Measurements from ENCODE around the gene GP5.

GP5 gene

DNA sequence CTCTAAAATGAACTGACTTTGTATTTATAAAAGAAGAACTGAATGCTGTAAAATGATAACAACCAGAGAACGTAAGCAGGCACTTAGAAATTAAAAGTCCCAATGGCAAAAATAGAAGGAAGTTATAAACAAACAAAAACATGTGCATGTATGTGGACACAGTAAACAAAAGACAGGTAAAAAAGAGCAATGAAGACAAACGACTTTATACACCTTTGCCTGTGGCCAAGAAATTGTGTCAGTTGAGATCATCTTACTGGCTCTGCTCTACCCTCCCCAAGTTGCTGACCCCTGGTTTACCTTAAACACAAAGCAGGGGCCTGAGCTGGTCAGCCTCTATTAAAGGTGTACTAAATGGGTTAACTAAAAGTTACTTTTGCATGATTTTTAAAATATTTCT, 41.7 kb upstream of the GP5 start:
- Histone ChIP-seq H3K79me2 (ENCODE audit: insufficient read depth, low read length) (no peaks in the 10 kb centered on the region), H3F3A (ENCODE audit: insufficient read depth, low read length) (no peaks in the 10 kb centered on the region), H3K9ac (ENCODE audit: low read length) (no peak overlapping the region), H3K9me3 (ENCODE audit: low read length) (no peaks in the 10 kb centered on the region), H3K4me3 (ENCODE audit: low read depth, low read length, poor library complexity, severe bottlenecking) (no peak overlapping the region), H3K4me1 (ENCODE audit: insufficient read depth, low read length, severe bottlenecking) (no peaks in the 10 kb centered on the region), H3K36me3 (ENCODE audit: insufficient read depth, low read length) (peaks cover 92% of the 10 kb centered on the region), H3K4me2 (ENCODE audit: low read length) (no peak overlapping the region), H3K9me2 (ENCODE audit: low read depth, low read length) (no peaks in the 10 kb centered on the region), H3K27me3 (ENCODE audit: insufficient read depth, low read length) (no peaks in the 10 kb centered on the region), H2AFZ (ENCODE audit: low read length) (no peak overlapping the region), H4K20me1 (ENCODE audit: insufficient read depth, low read length) (no peaks in the 10 kb centered on the region), H3K27ac (ENCODE audit: low read depth, low read length, poor library complexity, severe bottlenecking) (no peak overlapping the region)
- TF ChIP-seq, protein P1, sequence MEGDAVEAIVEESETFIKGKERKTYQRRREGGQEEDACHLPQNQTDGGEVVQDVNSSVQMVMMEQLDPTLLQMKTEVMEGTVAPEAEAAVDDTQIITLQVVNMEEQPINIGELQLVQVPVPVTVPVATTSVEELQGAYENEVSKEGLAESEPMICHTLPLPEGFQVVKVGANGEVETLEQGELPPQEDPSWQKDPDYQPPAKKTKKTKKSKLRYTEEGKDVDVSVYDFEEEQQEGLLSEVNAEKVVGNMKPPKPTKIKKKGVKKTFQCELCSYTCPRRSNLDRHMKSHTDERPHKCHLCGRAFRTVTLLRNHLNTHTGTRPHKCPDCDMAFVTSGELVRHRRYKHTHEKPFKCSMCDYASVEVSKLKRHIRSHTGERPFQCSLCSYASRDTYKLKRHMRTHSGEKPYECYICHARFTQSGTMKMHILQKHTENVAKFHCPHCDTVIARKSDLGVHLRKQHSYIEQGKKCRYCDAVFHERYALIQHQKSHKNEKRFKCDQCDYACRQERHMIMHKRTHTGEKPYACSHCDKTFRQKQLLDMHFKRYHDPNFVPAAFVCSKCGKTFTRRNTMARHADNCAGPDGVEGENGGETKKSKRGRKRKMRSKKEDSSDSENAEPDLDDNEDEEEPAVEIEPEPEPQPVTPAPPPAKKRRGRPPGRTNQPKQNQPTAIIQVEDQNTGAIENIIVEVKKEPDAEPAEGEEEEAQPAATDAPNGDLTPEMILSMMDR (IDR thresholded peaks at IDR 0.05; ENCODE audit: low read length): no peak
- no peak for TF ChIP-seq EZH2 (IDR thresholded peaks at IDR 0.05; ENCODE audit: borderline replicate concordance, low read length)

DNA sequence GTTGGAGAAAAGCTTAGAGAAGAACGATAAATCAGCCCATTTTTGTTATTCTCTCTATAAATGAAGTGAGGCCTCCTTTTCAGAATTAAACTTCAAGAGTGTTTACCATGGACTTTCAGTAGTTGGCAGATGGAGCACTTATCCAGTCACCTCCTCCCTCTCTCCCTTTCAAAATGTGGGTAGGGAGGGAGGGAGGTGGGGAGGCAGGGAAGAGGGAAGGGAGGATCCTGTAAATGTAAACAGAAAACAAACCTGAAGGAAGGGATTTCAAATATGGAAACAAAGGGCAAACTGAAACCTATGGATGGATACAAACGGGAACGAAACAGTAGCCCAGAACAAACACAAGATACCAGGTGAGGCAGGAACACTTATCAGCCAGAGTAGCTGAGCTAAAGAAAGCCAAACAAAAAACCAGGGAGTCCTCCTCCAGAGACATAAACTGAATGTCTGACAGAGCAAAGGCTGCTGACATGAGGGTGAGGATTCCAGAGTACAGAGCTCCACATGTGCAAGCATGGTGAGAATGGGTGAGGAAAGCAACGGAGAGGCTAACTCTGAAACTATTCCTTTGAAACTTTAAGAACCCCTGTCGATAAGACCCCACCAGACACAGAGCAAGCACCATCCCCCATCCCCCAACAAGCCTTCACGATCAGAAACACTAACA, 41.0 kb upstream of the GP5 start:
- no peaks in the 10 kb centered on the region for H3K27me3 ChIP-seq (ENCODE audit: insufficient read depth, low read length)
- H3K4me2 ChIP-seq (ENCODE audit: low read length): no peak overlapping the region
- H3K9ac ChIP-seq (ENCODE audit: low read length): no peak overlapping the region
- no peaks in the 10 kb centered on the region for H3F3A ChIP-seq (ENCODE audit: insufficient read depth, low read length)
- H3K9me3 ChIP-seq (ENCODE audit: low read length): no peaks in the 10 kb centered on the region
- no peaks in the 10 kb centered on the region for H4K20me1 ChIP-seq (ENCODE audit: insufficient read depth, low read length)
- no peak for TF ChIP-seq EZH2 (IDR thresholded peaks at IDR 0.05; ENCODE audit: borderline replicate concordance, low read length)
- TF ChIP-seq, protein P1 (IDR thresholded peaks at IDR 0.05; ENCODE audit: low read length): no peak
- peaks cover 92% of the 10 kb centered on the region for H3K36me3 ChIP-seq (ENCODE audit: insufficient read depth, low read length)
- H3K4me3 ChIP-seq (ENCODE audit: low read depth, low read length, poor library complexity, severe bottlenecking): no peak overlapping the region
- H3K79me2 ChIP-seq (ENCODE audit: insufficient read depth, low read length): no peaks in the 10 kb centered on the region
- no peak overlapping the region for H3K27ac ChIP-seq (ENCODE audit: low read depth, low read length, poor library complexity, severe bottlenecking)
- no peaks in the 10 kb centered on the region for H3K9me2 ChIP-seq (ENCODE audit: low read depth, low read length)
- no peaks in the 10 kb centered on the region for H3K4me1 ChIP-seq (ENCODE audit: insufficient read depth, low read length, severe bottlenecking)
- H2AFZ ChIP-seq (ENCODE audit: low read length): no peak overlapping the region

DNA sequence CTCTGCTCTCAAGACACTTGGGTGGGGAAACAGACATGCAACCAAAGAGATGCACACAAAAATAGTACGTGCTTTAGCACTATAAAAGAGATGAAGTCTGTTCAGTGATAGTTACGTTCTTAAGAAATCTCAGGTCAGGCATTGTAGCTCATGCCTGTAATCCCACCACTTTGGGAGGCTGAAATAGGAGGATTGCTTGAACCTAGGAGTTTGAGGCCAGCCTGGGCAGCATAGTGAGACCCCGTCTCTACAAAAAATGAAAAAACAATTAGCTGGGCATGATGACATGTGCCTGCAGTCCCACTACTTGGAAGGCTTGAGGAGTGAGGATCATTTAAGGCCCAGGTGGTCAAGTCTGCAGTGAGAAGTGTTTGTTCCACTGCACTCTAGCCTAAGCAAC, 35.4 kb upstream of the GP5 start:
- H3K27me3 ChIP-seq (ENCODE audit: insufficient read depth, low read length): no peaks in the 10 kb centered on the region
- no peaks in the 10 kb centered on the region for H3F3A ChIP-seq (ENCODE audit: insufficient read depth, low read length)
- no peaks in the 10 kb centered on the region for H3K4me1 ChIP-seq (ENCODE audit: insufficient read depth, low read length, severe bottlenecking)
- H4K20me1 ChIP-seq (ENCODE audit: insufficient read depth, low read length): no peaks in the 10 kb centered on the region
- no peak overlapping the region for H3K9ac ChIP-seq (ENCODE audit: low read length)
- peaks cover 92% of the 10 kb centered on the region for H3K36me3 ChIP-seq (ENCODE audit: insufficient read depth, low read length)
- H3K4me3 ChIP-seq (ENCODE audit: low read depth, low read length, poor library complexity, severe bottlenecking): no peak overlapping the region
- no peaks in the 10 kb centered on the region for H3K79me2 ChIP-seq (ENCODE audit: insufficient read depth, low read length)
- no peak overlapping the region for H2AFZ ChIP-seq (ENCODE audit: low read length)
- H3K9me3 ChIP-seq (ENCODE audit: low read length): no peaks in the 10 kb centered on the region
- no peaks in the 10 kb centered on the region for H3K9me2 ChIP-seq (ENCODE audit: low read depth, low read length)
- no peak for TF ChIP-seq EZH2 (IDR thresholded peaks at IDR 0.05; ENCODE audit: borderline replicate concordance, low read length)
- no peak overlapping the region for H3K4me2 ChIP-seq (ENCODE audit: low read length)
- H3K27ac ChIP-seq (ENCODE audit: low read depth, low read length, poor library complexity, severe bottlenecking): no peak overlapping the region

DNA sequence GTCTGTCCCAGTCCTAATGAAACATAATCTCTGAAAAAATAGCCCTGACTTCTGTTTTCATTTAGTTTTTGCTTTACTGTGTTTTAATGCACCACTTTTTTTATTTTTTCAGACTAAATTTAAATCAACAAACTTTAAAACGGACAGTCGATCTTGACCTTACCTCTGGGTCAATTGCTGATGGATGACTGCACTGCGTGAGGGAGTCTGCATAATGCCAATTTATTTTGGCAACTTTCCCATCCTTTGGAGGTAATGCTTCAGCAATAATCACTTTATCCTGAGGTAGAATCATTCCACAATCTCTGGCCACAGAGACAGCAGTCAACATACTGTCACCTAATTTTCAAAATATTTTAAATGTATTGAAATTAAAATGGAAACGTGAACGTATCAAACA, 32.5 kb upstream of the GP5 start:
- Histone ChIP-seq H4K20me1 (ENCODE audit: insufficient read depth, low read length) (no peaks in the 10 kb centered on the region), H3K27me3 (ENCODE audit: insufficient read depth, low read length) (no peaks in the 10 kb centered on the region), H3F3A (ENCODE audit: insufficient read depth, low read length) (no peaks in the 10 kb centered on the region; the same call in 1 of the 2 replicates), H3K9ac (ENCODE audit: low read length) (no peak overlapping the region), H2AFZ (ENCODE audit: low read length) (no peak overlapping the region), H3K4me3 (ENCODE audit: low read depth, low read length, poor library complexity, severe bottlenecking) (no peak overlapping the region), H3K4me1 (ENCODE audit: insufficient read depth, low read length, severe bottlenecking) (no peaks in the 10 kb centered on the region), H3K79me2 (ENCODE audit: insufficient read depth, low read length) (no peaks in the 10 kb centered on the region), H3K9me3 (ENCODE audit: low read length) (no peaks in the 10 kb centered on the region), H3K36me3 (ENCODE audit: insufficient read depth, low read length) (peaks cover 85% of the 10 kb centered on the region), H3K9me2 (ENCODE audit: low read depth, low read length) (no peaks in the 10 kb centered on the region), H3K27ac (ENCODE audit: low read depth, low read length, poor library complexity, severe bottlenecking) (no peak overlapping the region), H3K4me2 (ENCODE audit: low read length) (no peak overlapping the region)
- no peak for TF ChIP-seq EZH2 (IDR thresholded peaks at IDR 0.05; ENCODE audit: borderline replicate concordance, low read length)
- TF ChIP-seq, protein P1 (IDR thresholded peaks at IDR 0.05; ENCODE audit: low read length): no peak
